H9 (cell line): ENCODE measurements around the gene MBOAT2. TPM values are rescaled to one million over a fixed set of nuclear protein-coding genes. Genes with fewer than 3 reads are reported as not detected.

Experiments
- DNase-seq: peaks from one replicate; pipeline ENCODE4 v3.0.0-alpha.2; 2017
- H2AFZ ChIP-seq: one replicate; pipeline ENCODE4 v1.6.1; 2013; ENCODE audit warnings: mild to moderate bottlenecking, low read length, control low read depth, moderate library complexity
- H2AK5ac ChIP-seq: 2 replicates; pipeline ENCODE4 v1.6.1; 2013; ENCODE audit warnings: low read length, control low read depth, mixed read lengths; ENCODE audit not compliant: insufficient read length
- H2BK120ac ChIP-seq: one replicate; pipeline ENCODE4 v1.6.1; 2013; ENCODE audit warnings: low read depth, mild to moderate bottlenecking, low read length, control low read depth, inconsistent platforms; ENCODE audit not compliant: poor library complexity, severe bottlenecking
- H2BK12ac ChIP-seq: 2 replicates; pipeline ENCODE4 v1.6.1; 2013; ENCODE audit warnings: low read length, control low read depth, mixed read lengths, low read depth; ENCODE audit not compliant: insufficient read length
- H2BK15ac ChIP-seq: 2 replicates; pipeline ENCODE4 v1.6.1; 2013; ENCODE audit warnings: low read depth, low read length, control low read depth
- H2BK20ac ChIP-seq: one replicate; pipeline ENCODE4 v1.6.1; 2013; ENCODE audit warnings: low read depth, mild to moderate bottlenecking, low read length, control low read depth, inconsistent platforms; ENCODE audit not compliant: poor library complexity, severe bottlenecking
- H2BK5ac ChIP-seq: 2 replicates; pipeline ENCODE4 v1.6.1; 2013; ENCODE audit warnings: low read length, control low read depth, mixed read lengths; ENCODE audit not compliant: insufficient read length
- H3K14ac ChIP-seq: 2 replicates; pipeline ENCODE4 v1.6.1; 2013; ENCODE audit warnings: low read length, control low read depth; ENCODE audit not compliant: insufficient read depth
- H3K18ac ChIP-seq: 2 replicates; pipeline ENCODE4 v1.6.1; 2013; ENCODE audit warnings: low read depth, mild to moderate bottlenecking, mixed read lengths, low read length, control low read depth; ENCODE audit not compliant: insufficient read length
- H3K23ac ChIP-seq: 2 replicates; pipeline ENCODE4 v1.6.1; 2013; ENCODE audit warnings: low read length, control low read depth, mixed read lengths, low read depth; ENCODE audit not compliant: insufficient read length
- H3K23me2 ChIP-seq: 2 replicates; pipeline ENCODE4 v1.6.1; 2013; ENCODE audit warnings: low read depth, mild to moderate bottlenecking, mixed read lengths, low read length, control low read depth; ENCODE audit not compliant: insufficient read length, poor library complexity, severe bottlenecking
- H3K27ac ChIP-seq: 2 replicates; pipeline ENCODE4 v1.5.1; 2013; ENCODE audit warnings: low read length, control low read depth, mixed read lengths, low read depth; ENCODE audit not compliant: insufficient read length
- H3K27me3 ChIP-seq: 2 replicates; pipeline ENCODE4 v1.6.1; 2013; ENCODE audit warnings: low read length, control low read depth, inconsistent platforms; ENCODE audit not compliant: insufficient read depth
- H3K4ac ChIP-seq: 2 replicates; pipeline ENCODE4 v1.6.1; 2013; ENCODE audit warnings: low read depth, mild to moderate bottlenecking, control low read depth, inconsistent platforms, low read length, moderate library complexity
- H3K4me1 ChIP-seq: 2 replicates; pipeline ENCODE4 v1.6.1; 2013; ENCODE audit warnings: low read length, control low read depth, inconsistent platforms; ENCODE audit not compliant: insufficient read depth
- H3K4me2 ChIP-seq: 2 replicates; pipeline ENCODE4 v1.6.1; 2013; ENCODE audit warnings: low read length, control low read depth, mixed read lengths; ENCODE audit not compliant: insufficient read length, insufficient read depth
- H3K56ac ChIP-seq: 2 replicates; pipeline ENCODE4 v1.6.1; 2013; ENCODE audit warnings: low read depth, mild to moderate bottlenecking, mixed read lengths, low read length, control low read depth; ENCODE audit not compliant: insufficient read length
- H3K79me1 ChIP-seq: 2 replicates; pipeline ENCODE4 v1.6.1; 2013; ENCODE audit warnings: low read depth, mild to moderate bottlenecking, moderate library complexity, low read length, control low read depth, inconsistent platforms; ENCODE audit not compliant: insufficient read depth, poor library complexity, severe bottlenecking
- H3K79me2 ChIP-seq: 2 replicates; pipeline ENCODE4 v1.6.1; 2013; ENCODE audit warnings: low read length, control low read depth, inconsistent platforms; ENCODE audit not compliant: insufficient read depth
- H3K9ac ChIP-seq: 2 replicates; pipeline ENCODE4 v1.6.1; 2013; ENCODE audit warnings: low read length, control low read depth, mixed read lengths; ENCODE audit not compliant: insufficient read length; ENCODE audit errors: extremely low read depth
- H3K9me3 ChIP-seq: one replicate; pipeline ENCODE4 v1.6.1; 2013; ENCODE audit warnings: low read depth, low read length, inconsistent platforms; ENCODE audit not compliant: control insufficient read depth
- H3T11ph ChIP-seq: one replicate; pipeline ENCODE4 v1.6.1; 2013; ENCODE audit warnings: mild to moderate bottlenecking, low read length, control low read depth, inconsistent platforms
- H4K20me1 ChIP-seq: one replicate; pipeline ENCODE4 v1.6.1; 2013; ENCODE audit not compliant: control insufficient read depth, insufficient read length, insufficient read depth
- H4K5ac ChIP-seq: 2 replicates; pipeline ENCODE4 v1.6.1; 2013; ENCODE audit warnings: low read depth, mild to moderate bottlenecking, mixed read lengths, low read length, control low read depth; ENCODE audit not compliant: insufficient read length
- H4K8ac ChIP-seq: replicated peaks from 2 replicates; pipeline ENCODE4 v1.6.1; 2013; ENCODE audit warnings: low read length, control low read depth, mixed read lengths, low read depth; ENCODE audit not compliant: insufficient read length
- H4K91ac ChIP-seq: 2 replicates; pipeline ENCODE4 v1.6.1; 2013; ENCODE audit warnings: low read depth, mild to moderate bottlenecking, moderate library complexity, mixed read lengths, low read length, control low read depth; ENCODE audit not compliant: insufficient read length
- H3K27ac Mint-ChIP-seq, 3 experiments: 2 replicates in 2 of 3; 3 replicates in 1 of 3; pipeline ENCODE4 v1.8.0; 2020 to 2021; ENCODE audit warnings: mixed read lengths in 3 of 3, mild to moderate bottlenecking in 1 of 3, moderate library complexity in 1 of 3
- H3K27me3 Mint-ChIP-seq: 2 replicates; pipeline ENCODE4 v1.8.0; 2021; ENCODE audit warnings: low read depth, mild to moderate bottlenecking, moderate library complexity, mixed read lengths
- H3K36me3 Mint-ChIP-seq, 3 experiments: 2 replicates in 2 of 3; 3 replicates in 1 of 3; pipeline ENCODE4 v1.8.0; 2020 to 2021; ENCODE audit warnings: low read depth in 3 of 3, mixed read lengths in 3 of 3; ENCODE audit not compliant: insufficient read depth in 1 of 3
- H3K4me1 Mint-ChIP-seq, 2 experiments: 2 replicates each; pipeline ENCODE4 v1.8.0; 2020; ENCODE audit warnings: mixed read lengths in 2 of 2
- H3K4me3 Mint-ChIP-seq, 2 experiments: 2 replicates in 1 of 2; 3 replicates in 1 of 2; pipeline ENCODE4 v1.8.0; 2020 to 2021; ENCODE audit warnings: mild to moderate bottlenecking in 2 of 2, mixed read lengths in 2 of 2, moderate library complexity in 1 of 2
- H3K9me3 Mint-ChIP-seq, 2 experiments: 2 replicates in 1 of 2; 3 replicates in 1 of 2; pipeline ENCODE4 v1.8.0; 2020; ENCODE audit warnings: mild to moderate bottlenecking in 2 of 2, mixed read lengths in 2 of 2, moderate library complexity in 1 of 2
- WGBS: extraction: QIAGEN DNeasy Blood & Tissue Kit; methylation state at CpG from one replicate; pipeline ENCODE4 v1.1.7; 2013; ENCODE audit warnings: missing lambda C conversion rate, low lambda C conversion rate, mixed read lengths; ENCODE audit not compliant: insufficient read length; ENCODE audit errors: extremely low coverage; 5-methylcytosine and 5-hydroxymethylcytosine counted together
- total RNA-seq: library from RNA; stranded (reverse); gene quantifications from 2 replicates; pipeline ENCODE4 v1.2.1, GENCODE V29; 2021
- TF ChIP-seq, protein P1 (sequence below): fragments of 200-600 bp; sonication (generic); conservative IDR thresholded peaks from 3 replicates; pipeline ENCODE4 v1.8.0; 2021; ENCODE audit warnings: antibody characterized with exemption, mild to moderate bottlenecking

The MBOAT2 gene
- total RNA-seq, 1 experiment from 2014 or later, result 20.2 TPM

GRCh38 chr2:8855010-8855409, 148.5 kb downstream of the MBOAT2 start:
- Histone ChIP-seq H3K27me3 (no peaks in the 10 kb centered on the region), H3K4me2 (no peak overlapping the region), H2BK120ac (no peak overlapping the region), H3K9me3 (no peaks in the 10 kb centered on the region), H3K56ac (no peak overlapping the region), H3K9ac (no peak overlapping the region), H2BK20ac (no peak overlapping the region), H3K79me1 (no peaks in the 10 kb centered on the region), H2BK5ac (no peak overlapping the region), H3T11ph (no peak overlapping the region), H3K4me1 (no peaks in the 10 kb centered on the region), H3K4ac (no peak overlapping the region), H3K27ac (no peak overlapping the region), H3K23me2 (no peaks in the 10 kb centered on the region), H3K23ac (no peak overlapping the region), H4K5ac (no peak overlapping the region), H2AK5ac (no peak overlapping the region), H2BK15ac (no peak overlapping the region), H4K8ac (no peak overlapping the region), H4K91ac (no peak overlapping the region), H3K79me2 (no peaks in the 10 kb centered on the region), H3K18ac (no peak overlapping the region), H3K14ac (no peak overlapping the region), H2AFZ (no peak overlapping the region), H2BK12ac (no peak overlapping the region), H4K20me1 (no peaks in the 10 kb centered on the region)
- H3K27me3 Mint-ChIP-seq, result no peaks in the 10 kb centered on the region; the same call in 1 of the 2 replicates
- peaks cover 6 to 11% of the 10 kb centered on the region in 2 experiments for H3K4me1 Mint-ChIP-seq
- no CpG with 5 or more reads among the region's 3 CpGs for WGBS
- H3K9me3 Mint-ChIP-seq, result no peaks in the 10 kb centered on the region
- peaks cover 0 to 14% (median 3%) of the 10 kb centered on the region in 3 experiments; a peak in 4 of 7 replicates for H3K36me3 Mint-ChIP-seq
- no peak overlapping the region for H3K4me3 Mint-ChIP-seq
- no peak overlapping the region for H3K27ac Mint-ChIP-seq
- no peak for DNase-seq
- TF ChIP-seq, protein P1, sequence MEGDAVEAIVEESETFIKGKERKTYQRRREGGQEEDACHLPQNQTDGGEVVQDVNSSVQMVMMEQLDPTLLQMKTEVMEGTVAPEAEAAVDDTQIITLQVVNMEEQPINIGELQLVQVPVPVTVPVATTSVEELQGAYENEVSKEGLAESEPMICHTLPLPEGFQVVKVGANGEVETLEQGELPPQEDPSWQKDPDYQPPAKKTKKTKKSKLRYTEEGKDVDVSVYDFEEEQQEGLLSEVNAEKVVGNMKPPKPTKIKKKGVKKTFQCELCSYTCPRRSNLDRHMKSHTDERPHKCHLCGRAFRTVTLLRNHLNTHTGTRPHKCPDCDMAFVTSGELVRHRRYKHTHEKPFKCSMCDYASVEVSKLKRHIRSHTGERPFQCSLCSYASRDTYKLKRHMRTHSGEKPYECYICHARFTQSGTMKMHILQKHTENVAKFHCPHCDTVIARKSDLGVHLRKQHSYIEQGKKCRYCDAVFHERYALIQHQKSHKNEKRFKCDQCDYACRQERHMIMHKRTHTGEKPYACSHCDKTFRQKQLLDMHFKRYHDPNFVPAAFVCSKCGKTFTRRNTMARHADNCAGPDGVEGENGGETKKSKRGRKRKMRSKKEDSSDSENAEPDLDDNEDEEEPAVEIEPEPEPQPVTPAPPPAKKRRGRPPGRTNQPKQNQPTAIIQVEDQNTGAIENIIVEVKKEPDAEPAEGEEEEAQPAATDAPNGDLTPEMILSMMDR, result no peak
